Measurements from ENCODE around the gene ZDHHC17.

The ZDHHC17 gene

GRCh38 chr12:76790564-76791552 is 26.9 kb downstream of the ZDHHC17 start:
- TF ChIP-seq GATA2 (IDR thresholded peaks at IDR 0.05; ENCODE audit: low read depth, low read length) (no peak), GATA3 (IDR thresholded peaks at IDR 0.05; ENCODE audit: low read depth, low read length) (no peak)

GRCh38 chr12:76792828-76793227 is 28.9 kb downstream of the ZDHHC17 start:
- TF ChIP-seq GATA3 (IDR thresholded peaks at IDR 0.05; ENCODE audit: low read depth, low read length) = no peak
- TF ChIP-seq GATA2 (IDR thresholded peaks at IDR 0.05; ENCODE audit: low read depth, low read length) = no peak

GRCh38 chr12:76798864-76799263 is 34.9 kb downstream of the ZDHHC17 start:
- TF ChIP-seq GATA2 (IDR thresholded peaks at IDR 0.05; ENCODE audit: low read depth, low read length) (no peak), GATA3 (IDR thresholded peaks at IDR 0.05; ENCODE audit: low read depth, low read length) (no peak)

DNA sequence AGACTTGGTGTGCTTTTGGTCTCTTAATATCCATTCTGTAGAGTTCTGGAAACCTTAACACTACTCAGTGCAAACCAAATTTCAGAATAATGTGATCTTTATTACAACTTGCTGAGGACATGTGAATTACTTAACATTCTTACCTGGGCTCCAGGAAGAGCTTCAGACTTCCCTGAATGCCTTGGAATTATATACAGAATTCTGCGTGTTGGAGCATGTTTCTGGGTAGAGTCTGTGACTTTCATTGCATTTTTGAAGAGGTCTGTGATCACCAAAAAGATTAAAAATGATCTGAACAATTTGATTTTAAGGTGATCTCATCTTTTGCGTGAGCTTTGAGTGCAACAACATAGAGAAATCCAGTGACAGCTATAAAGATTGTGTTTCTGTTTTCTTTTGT is 35.4 kb downstream of the ZDHHC17 start:
- no peak for TF ChIP-seq GATA3 (IDR thresholded peaks at IDR 0.05; ENCODE audit: low read depth, low read length)
- no peak for TF ChIP-seq GATA2 (IDR thresholded peaks at IDR 0.05; ENCODE audit: low read depth, low read length)

GRCh38 chr12:76802060-76802459 is 38.1 kb downstream of the ZDHHC17 start:
- TF ChIP-seq GATA3 (IDR thresholded peaks at IDR 0.05; ENCODE audit: low read depth, low read length) (no peak), GATA2 (IDR thresholded peaks at IDR 0.05; ENCODE audit: low read depth, low read length) (no peak)

DNA sequence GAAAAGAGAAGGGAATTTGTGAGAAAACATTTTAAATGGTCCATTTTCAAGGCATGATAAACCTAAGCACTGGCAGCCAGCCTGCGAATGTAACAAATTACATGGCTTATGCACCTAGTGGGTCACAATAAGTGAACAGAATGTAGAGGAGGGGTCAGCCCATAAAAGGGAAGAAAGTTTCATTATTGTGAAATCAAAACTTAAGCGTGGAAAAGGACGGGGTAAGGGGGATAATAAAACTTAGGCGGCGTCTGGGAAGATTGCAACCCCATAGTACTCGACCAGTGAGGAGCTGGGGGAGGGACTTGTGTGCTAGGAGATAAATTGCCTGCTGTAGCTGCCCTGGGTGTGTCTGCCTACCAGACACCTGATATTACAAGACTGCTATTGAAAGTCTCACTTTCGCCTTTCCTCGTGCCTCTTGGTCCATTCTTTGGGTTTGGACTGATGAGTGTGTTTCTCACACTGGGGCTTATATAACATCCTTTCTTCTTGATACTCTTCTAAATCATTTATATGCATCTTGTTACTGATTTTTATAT is 40.6 kb downstream of the ZDHHC17 start:
- TF ChIP-seq GATA2 (IDR thresholded peaks at IDR 0.05; ENCODE audit: low read depth, low read length) (no peak), GATA3 (IDR thresholded peaks at IDR 0.05; ENCODE audit: low read depth, low read length) (no peak)

DNA sequence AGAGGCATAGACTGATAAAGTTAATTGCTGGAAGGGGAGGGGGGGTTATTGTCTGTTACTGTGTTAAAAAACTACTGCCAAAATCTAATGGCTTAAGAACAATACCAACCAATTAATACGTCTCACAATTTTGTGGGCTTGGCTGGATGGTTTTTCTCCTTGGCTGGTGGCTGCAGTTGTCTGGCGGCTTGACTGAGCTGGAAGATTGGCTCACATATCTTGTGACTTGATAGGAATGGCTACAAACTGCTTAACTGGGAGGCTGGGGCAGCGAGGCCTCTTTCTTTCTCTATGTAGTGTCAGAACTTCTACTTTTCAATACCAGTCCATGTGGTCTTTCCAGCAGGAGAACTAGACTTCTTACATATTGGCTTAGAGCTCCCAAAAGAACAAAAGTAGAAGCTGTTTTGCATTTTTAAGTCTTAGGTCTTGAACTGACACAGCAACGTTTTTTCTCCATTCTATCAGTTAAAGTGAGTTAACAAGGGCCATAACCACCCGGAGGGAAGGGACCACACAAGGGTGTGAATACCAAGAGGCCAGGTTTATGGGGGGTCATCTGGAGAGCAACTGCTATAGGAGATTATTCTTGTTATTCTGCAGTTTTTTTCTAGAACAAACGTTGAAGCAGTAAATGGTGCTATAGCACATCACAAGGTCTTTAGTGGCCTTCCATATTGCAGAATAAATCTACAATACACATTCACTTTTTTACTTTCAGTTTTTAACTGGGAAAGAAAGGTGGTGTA is 46.9 kb downstream of the ZDHHC17 start:
- TF ChIP-seq GATA2 (IDR thresholded peaks at IDR 0.05; ENCODE audit: low read depth, low read length) (no peak), GATA3 (IDR thresholded peaks at IDR 0.05; ENCODE audit: low read depth, low read length) (no peak)

DNA sequence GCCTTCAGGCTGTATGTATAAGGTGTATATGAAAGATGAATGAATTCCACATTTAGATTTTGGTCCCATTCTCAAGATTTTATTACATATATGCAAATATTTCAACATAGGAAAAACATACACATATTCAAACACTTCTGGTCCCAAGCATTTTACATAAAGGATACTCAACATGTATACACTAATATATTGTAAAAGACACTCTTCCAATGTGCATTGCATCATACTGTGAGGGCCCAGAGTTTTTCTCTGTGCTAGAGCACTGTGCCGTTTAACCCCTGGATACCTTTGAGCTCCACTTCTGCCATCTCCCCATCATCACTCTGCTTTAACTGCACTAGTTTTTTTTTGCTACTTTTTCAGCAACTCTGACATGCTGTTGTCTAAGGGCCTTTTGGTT is 48.1 kb downstream of the ZDHHC17 start:
- TF ChIP-seq GATA3 (IDR thresholded peaks at IDR 0.05; ENCODE audit: low read depth, low read length) (no peak), GATA2 (IDR thresholded peaks at IDR 0.05; ENCODE audit: low read depth, low read length) (no peak)

DNA sequence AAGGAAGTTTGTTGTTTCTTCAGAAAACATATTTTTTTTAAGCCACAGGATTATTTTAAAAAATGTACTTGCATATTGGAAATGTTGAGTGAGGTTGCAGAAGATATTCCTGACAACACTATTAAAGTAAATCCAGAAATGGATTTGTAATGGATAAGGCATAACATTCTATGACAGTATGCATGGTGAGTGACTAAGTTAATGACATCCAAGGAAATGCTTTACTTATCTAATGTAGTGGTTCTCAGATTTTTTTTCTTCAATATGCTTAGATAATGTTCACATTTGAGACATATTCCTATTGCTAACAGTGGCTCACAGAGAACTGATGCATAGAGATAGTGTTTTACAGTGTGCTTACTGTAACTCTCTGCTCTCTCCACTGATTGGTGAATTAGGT is 49.4 kb downstream of the ZDHHC17 start:
- no peak for TF ChIP-seq GATA3 (IDR thresholded peaks at IDR 0.05; ENCODE audit: low read depth, low read length)
- TF ChIP-seq GATA2 (IDR thresholded peaks at IDR 0.05; ENCODE audit: low read depth, low read length) = no peak

DNA sequence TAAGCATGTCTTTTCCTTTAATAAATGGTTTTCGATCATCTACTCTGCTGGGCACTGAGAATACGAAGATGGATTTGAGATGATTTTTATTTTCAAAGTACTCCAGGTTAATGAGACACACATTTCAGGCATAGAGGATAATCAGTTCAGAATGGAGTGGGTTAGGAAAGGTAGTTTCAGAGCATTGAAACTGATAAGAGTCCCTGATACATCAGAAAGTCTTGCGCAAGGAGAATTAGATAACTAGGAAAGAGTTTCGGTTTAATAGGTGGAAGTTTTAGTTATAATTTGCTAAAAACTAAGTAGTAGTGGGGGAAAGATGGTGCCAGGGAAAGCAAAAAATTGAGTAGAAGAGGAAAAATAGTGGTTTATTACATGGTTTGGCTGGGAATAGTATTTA is 50.1 kb downstream of the ZDHHC17 start:
- TF ChIP-seq GATA2 (IDR thresholded peaks at IDR 0.05; ENCODE audit: low read depth, low read length) (no peak), GATA3 (IDR thresholded peaks at IDR 0.05; ENCODE audit: low read depth, low read length) (no peak)

DNA sequence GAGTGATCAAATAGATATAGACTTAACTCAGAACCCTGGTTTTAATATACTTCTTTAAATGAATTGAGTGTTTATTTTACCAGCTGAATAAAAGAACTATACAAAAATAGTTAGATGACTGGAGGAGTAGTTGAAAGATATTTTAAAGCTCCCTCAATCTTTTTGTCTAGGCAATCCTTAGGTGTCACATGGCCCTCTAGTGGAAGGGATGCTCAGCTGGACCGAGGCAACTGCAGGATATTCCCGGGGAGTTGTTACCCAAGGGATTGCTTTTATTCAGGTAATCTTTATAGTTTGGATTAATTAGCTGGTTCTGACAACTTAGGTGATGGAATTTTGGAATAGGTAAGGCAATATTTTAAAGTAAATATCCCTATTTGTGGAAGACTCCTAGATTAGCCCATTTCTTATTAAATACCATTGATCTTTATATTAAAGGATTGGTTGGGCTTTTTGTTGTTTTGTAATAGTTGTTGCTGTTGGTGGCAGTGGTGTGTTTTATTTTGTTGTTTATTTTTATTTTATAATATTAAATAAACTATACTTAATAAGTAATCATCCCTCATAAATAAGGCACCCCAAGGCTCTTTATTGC is 57.1 kb downstream of the ZDHHC17 start:
- no peak for TF ChIP-seq GATA2 (IDR thresholded peaks at IDR 0.05; ENCODE audit: low read depth, low read length)
- no peak for TF ChIP-seq GATA3 (IDR thresholded peaks at IDR 0.05; ENCODE audit: low read depth, low read length)

DNA sequence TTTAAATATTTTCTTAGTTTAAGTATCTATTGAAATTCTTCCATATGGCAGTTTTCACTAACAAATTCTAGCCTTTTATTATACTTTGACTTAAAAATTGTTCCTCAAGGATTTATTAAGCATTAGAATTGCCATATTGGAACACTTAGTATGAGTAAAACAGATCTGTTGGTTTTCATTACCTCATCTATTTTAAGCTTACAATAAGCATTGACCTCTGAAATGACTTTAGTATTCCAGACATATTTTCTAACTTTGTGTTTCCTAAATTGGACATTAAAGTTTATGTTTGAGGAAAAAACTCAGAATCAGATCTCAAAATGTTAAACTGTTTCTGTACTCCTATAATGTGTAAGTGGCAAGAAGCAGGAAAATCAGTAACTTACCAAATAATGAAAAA is 66.5 kb downstream of the ZDHHC17 start:
- TF ChIP-seq GATA3 (IDR thresholded peaks at IDR 0.05; ENCODE audit: low read depth, low read length) (no peak), GATA2 (IDR thresholded peaks at IDR 0.05; ENCODE audit: low read depth, low read length) (no peak)

- no peak for TF ChIP-seq GATA2 (IDR thresholded peaks at IDR 0.05; ENCODE audit: low read depth, low read length)
- TF ChIP-seq GATA3 (IDR thresholded peaks at IDR 0.05; ENCODE audit: low read depth, low read length) = no peak
Measured at GRCh38 chr12:76836633-76837032, 72.7 kb downstream of the ZDHHC17 start.

GRCh38 chr12:76847260-76847659 is 83.3 kb downstream of the ZDHHC17 start:
- TF ChIP-seq GATA3 (IDR thresholded peaks at IDR 0.05; ENCODE audit: low read depth, low read length) = no peak
- no peak for TF ChIP-seq GATA2 (IDR thresholded peaks at IDR 0.05; ENCODE audit: low read depth, low read length)

Measured in SH-SY5Y (cell line).